Astrocyte (in vitro differentiated cells and primary cell): ENCODE measurements around the gene ATP12A. TPM values are rescaled to one million over a fixed set of nuclear protein-coding genes. Genes with fewer than 3 reads are reported as not detected.

Source experiments
- DNase-seq: peaks from one replicate; pipeline ENCODE4 v3.0.0-alpha.2; 2010; ENCODE audit warnings: low read depth
- FAIRE-seq: peaks from 2 replicates; lab custom pipeline; 2011; peaks lifted over from hg19 to GRCh38; lab: Jason Lieb, UNC
- H2AFZ ChIP-seq: 2 replicates; pipeline ENCODE4 v1.6.0; 2012; ENCODE audit warnings: low read depth, low read length, inconsistent platforms
- H3K27ac ChIP-seq: 2 replicates; pipeline ENCODE4 v1.5.1; 2011; ENCODE audit warnings: low read depth, low read length, inconsistent platforms
- H3K27me3 ChIP-seq: 2 replicates; pipeline ENCODE4 v1.6.0; 2011; ENCODE audit warnings: low read length, inconsistent platforms; ENCODE audit not compliant: insufficient read depth
- H3K36me3 ChIP-seq: 2 replicates; pipeline ENCODE4 v1.5.1; 2011; ENCODE audit warnings: low read length, inconsistent platforms; ENCODE audit not compliant: insufficient read depth
- H3K4me1 ChIP-seq: 2 replicates; pipeline ENCODE4 v1.5.1; 2011; ENCODE audit warnings: low read length, inconsistent platforms; ENCODE audit not compliant: insufficient read depth
- H3K4me2 ChIP-seq: 2 replicates; pipeline ENCODE4 v1.6.0; 2012; ENCODE audit warnings: low read length, inconsistent platforms
- H3K4me3 ChIP-seq: 2 replicates; pipeline ENCODE4 v1.5.1; 2011; ENCODE audit warnings: low read depth, mild to moderate bottlenecking, low read length, inconsistent platforms; ENCODE audit not compliant: insufficient read depth
- H3K79me2 ChIP-seq: 2 replicates; pipeline ENCODE4 v1.6.0; 2012; ENCODE audit warnings: mild to moderate bottlenecking, low read length, inconsistent platforms; ENCODE audit not compliant: insufficient read depth
- H3K9ac ChIP-seq: 2 replicates; pipeline ENCODE4 v1.6.0; 2012; ENCODE audit warnings: mild to moderate bottlenecking, low read length, inconsistent platforms
- H3K9me3 ChIP-seq: 2 replicates; pipeline ENCODE4 v1.5.1; 2012; ENCODE audit warnings: low read depth, mild to moderate bottlenecking, low read length, inconsistent platforms; ENCODE audit not compliant: insufficient read depth
- H4K20me1 ChIP-seq: 2 replicates; pipeline ENCODE4 v1.6.0; 2012; ENCODE audit warnings: low read length, inconsistent platforms; ENCODE audit not compliant: insufficient read depth
- H3K27ac Mint-ChIP-seq: one replicate; pipeline ENCODE4 v1.8.0; 2021; ENCODE audit warnings: mild to moderate bottlenecking, mixed read lengths; ENCODE audit not compliant: unreplicated experiment
- H3K27me3 Mint-ChIP-seq: one replicate; pipeline ENCODE4 v1.8.0; 2021; ENCODE audit warnings: low read depth, mixed read lengths; ENCODE audit not compliant: unreplicated experiment
- H3K36me3 Mint-ChIP-seq: one replicate; pipeline ENCODE4 v1.8.0; 2021; ENCODE audit warnings: low read depth, mixed read lengths; ENCODE audit not compliant: unreplicated experiment
- H3K4me1 Mint-ChIP-seq: one replicate; pipeline ENCODE4 v1.8.0; 2021; ENCODE audit warnings: low read depth, mixed read lengths; ENCODE audit not compliant: unreplicated experiment
- H3K4me3 Mint-ChIP-seq: one replicate; pipeline ENCODE4 v1.8.0; 2021; ENCODE audit warnings: mild to moderate bottlenecking, moderate library complexity, mixed read lengths; ENCODE audit not compliant: unreplicated experiment
- H3K9me3 Mint-ChIP-seq: one replicate; pipeline ENCODE4 v1.8.0; 2021; ENCODE audit warnings: mild to moderate bottlenecking, mixed read lengths; ENCODE audit not compliant: unreplicated experiment
- CTCF ChIP-seq: IDR thresholded peaks from 2 replicates; pipeline ENCODE4 v1.5.1; 2011; ENCODE audit warnings: low read depth, mild to moderate bottlenecking, inconsistent platforms, low read length, moderate library complexity; ENCODE audit not compliant: insufficient read depth
- EZH2 ChIP-seq: IDR thresholded peaks from 2 replicates; pipeline ENCODE4 v1.6.1; 2012; ENCODE audit warnings: mild to moderate bottlenecking, low read length, inconsistent platforms; ENCODE audit not compliant: insufficient read depth
- total RNA-seq: library from RNA; stranded (reverse); gene quantifications from 2 replicates; pipeline ENCODE4 v1.2.1, GENCODE V29; 2021

Gene ATP12A
- total RNA-seq, 1 donor from 2014 or later, result not detected

- Histone ChIP-seq H3K9me3 (no peaks in the 10 kb centered on the region), H3K36me3 (no peaks in the 10 kb centered on the region), H3K4me1 (peaks cover 5% of the 10 kb centered on the region), H3K4me3 (no peak overlapping the region), H3K4me2 (no peak overlapping the region), H3K79me2 (no peaks in the 10 kb centered on the region), H3K27me3 (peaks cover 3% of the 10 kb centered on the region), H4K20me1 (no peaks in the 10 kb centered on the region), H2AFZ (no peak overlapping the region), H3K9ac (no peak overlapping the region), H3K27ac (no peak overlapping the region)
- no peak for FAIRE-seq
- no peaks in the 10 kb centered on the region for H3K9me3 Mint-ChIP-seq
- no peak for TF ChIP-seq EZH2
- no peak for TF ChIP-seq CTCF
- peaks cover 2% of the 10 kb centered on the region for H3K27me3 Mint-ChIP-seq
- DNase-seq, result no peak
- H3K4me3 Mint-ChIP-seq, result no peak overlapping the region
- no peaks in the 10 kb centered on the region for H3K36me3 Mint-ChIP-seq
- H3K4me1 Mint-ChIP-seq, result peaks cover 17% of the 10 kb centered on the region
- H3K27ac Mint-ChIP-seq, result no peak overlapping the region
These were observed 17.8 kb upstream of the ATP12A start for GRCh38 chr13:24662195-24663088.

GRCh38 chr13:24663089-24663395, 17.2 kb upstream of the ATP12A start:
- Mint-ChIP-seq H3K4me1 (peaks cover 23% of the 10 kb centered on the region), H3K27ac (no peak overlapping the region), H3K27me3 (peaks cover 2% of the 10 kb centered on the region), H3K4me3 (no peak overlapping the region), H3K9me3 (no peaks in the 10 kb centered on the region), H3K36me3 (no peaks in the 10 kb centered on the region)
- TF ChIP-seq CTCF (no peak), EZH2 (no peak)
- Histone ChIP-seq H3K4me1 (peaks cover 5% of the 10 kb centered on the region), H2AFZ (no peak overlapping the region), H3K4me3 (no peak overlapping the region), H3K36me3 (no peaks in the 10 kb centered on the region), H4K20me1 (no peaks in the 10 kb centered on the region), H3K4me2 (no peak overlapping the region), H3K27ac (no peak overlapping the region), H3K27me3 (peaks cover 3% of the 10 kb centered on the region), H3K79me2 (no peaks in the 10 kb centered on the region), H3K9me3 (no peaks in the 10 kb centered on the region), H3K9ac (no peak overlapping the region)
- no peak for DNase-seq
- no peak for FAIRE-seq

- Histone ChIP-seq H3K9ac (no peak overlapping the region), H4K20me1 (no peaks in the 10 kb centered on the region), H3K4me3 (no peak overlapping the region), H3K27ac (no peak overlapping the region), H3K27me3 (peaks cover 3% of the 10 kb centered on the region), H3K36me3 (no peaks in the 10 kb centered on the region), H2AFZ (no peak overlapping the region), H3K4me1 (peaks cover 5% of the 10 kb centered on the region), H3K79me2 (no peaks in the 10 kb centered on the region), H3K9me3 (no peaks in the 10 kb centered on the region), H3K4me2 (no peak overlapping the region)
- Mint-ChIP-seq H3K36me3 (no peaks in the 10 kb centered on the region), H3K27ac (peak overlapping the region; percentile 99), H3K4me3 (no peak overlapping the region), H3K4me1 (peaks cover 24% of the 10 kb centered on the region), H3K27me3 (peaks cover 2% of the 10 kb centered on the region), H3K9me3 (no peaks in the 10 kb centered on the region)
- TF ChIP-seq CTCF (no peak), EZH2 (no peak)
- DNase-seq (no peak), FAIRE-seq (no peak)
These were observed 16.6 kb upstream of the ATP12A start for GRCh38 chr13:24663586-24663985.
